ENCODE results near the gene KIF6. TPM values are rescaled to one million over a fixed set of nuclear protein-coding genes. Genes with fewer than 3 reads are reported as not detected.

Gene KIF6
- total RNA-seq, 1 experiment from 2014 or later, result not detected

DNA sequence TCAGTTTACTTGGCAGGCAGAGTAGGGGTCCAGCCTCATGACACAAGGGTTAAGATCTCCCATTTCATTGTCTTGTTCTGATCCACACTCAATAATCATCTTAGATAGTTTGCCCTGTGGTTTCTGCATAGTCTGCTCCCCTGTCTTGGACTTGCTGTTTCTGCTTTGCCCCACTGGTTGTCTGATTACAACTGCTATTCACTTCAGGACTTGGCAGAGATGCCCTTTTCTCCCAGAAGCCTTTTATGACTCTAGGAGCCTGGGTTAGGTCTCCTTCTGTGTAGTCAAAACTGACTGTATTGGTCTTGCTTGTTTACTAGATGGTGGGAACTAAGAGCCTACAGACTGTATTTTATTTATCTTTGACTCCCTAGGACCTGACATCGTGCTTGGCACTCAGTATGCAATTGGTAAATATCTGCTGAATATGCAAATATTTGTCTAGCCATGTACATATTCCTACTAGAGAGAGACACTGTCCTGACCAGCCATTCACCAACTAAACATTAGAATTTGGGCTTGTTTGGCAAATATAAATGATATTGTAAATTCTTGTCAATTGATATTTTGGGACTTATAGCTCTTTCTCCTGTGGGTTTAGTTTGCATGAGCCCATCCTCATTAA lies 236.8 kb downstream of the KIF6 start:
- TF ChIP-seq, protein P1, sequence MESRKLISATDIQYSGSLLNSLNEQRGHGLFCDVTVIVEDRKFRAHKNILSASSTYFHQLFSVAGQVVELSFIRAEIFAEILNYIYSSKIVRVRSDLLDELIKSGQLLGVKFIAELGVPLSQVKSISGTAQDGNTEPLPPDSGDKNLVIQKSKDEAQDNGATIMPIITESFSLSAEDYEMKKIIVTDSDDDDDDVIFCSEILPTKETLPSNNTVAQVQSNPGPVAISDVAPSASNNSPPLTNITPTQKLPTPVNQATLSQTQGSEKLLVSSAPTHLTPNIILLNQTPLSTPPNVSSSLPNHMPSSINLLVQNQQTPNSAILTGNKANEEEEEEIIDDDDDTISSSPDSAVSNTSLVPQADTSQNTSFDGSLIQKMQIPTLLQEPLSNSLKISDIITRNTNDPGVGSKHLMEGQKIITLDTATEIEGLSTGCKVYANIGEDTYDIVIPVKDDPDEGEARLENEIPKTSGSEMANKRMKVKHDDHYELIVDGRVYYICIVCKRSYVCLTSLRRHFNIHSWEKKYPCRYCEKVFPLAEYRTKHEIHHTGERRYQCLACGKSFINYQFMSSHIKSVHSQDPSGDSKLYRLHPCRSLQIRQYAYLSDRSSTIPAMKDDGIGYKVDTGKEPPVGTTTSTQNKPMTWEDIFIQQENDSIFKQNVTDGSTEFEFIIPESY (IDR thresholded peaks at IDR 0.05; ENCODE audit: extremely low read depth, insufficient replicate concordance, low read length), result no peak
- TF ChIP-seq CBX3 (IDR thresholded peaks at IDR 0.05; ENCODE audit: low read depth), result no peak
- TF ChIP-seq SRF (IDR thresholded peaks at IDR 0.05; ENCODE audit: low read depth), result no peak
- TF ChIP-seq ELF1 (IDR thresholded peaks at IDR 0.05; ENCODE audit: borderline replicate concordance, low read depth), result no peak
- no peak for TF ChIP-seq SP1 (IDR thresholded peaks at IDR 0.05; ENCODE audit: low read depth)
- no peak for TF ChIP-seq RAD21 (IDR thresholded peaks at IDR 0.05; ENCODE audit: low read depth)
- no peak for TF ChIP-seq CEBPB (IDR thresholded peaks at IDR 0.05; ENCODE audit: low read depth)
- TF ChIP-seq EZH2 (IDR thresholded peaks at IDR 0.05), result no peak
- no peak for TF ChIP-seq MAX (IDR thresholded peaks at IDR 0.05)
- TF ChIP-seq YY1 (IDR thresholded peaks at IDR 0.05; ENCODE audit: extremely low read depth, insufficient replicate concordance, low read depth, low read length), result no peak
- no peak for TF ChIP-seq ZFX (IDR thresholded peaks at IDR 0.05)
- no peak for TF ChIP-seq JUND (IDR thresholded peaks at IDR 0.05)
- TF ChIP-seq, protein P2, sequence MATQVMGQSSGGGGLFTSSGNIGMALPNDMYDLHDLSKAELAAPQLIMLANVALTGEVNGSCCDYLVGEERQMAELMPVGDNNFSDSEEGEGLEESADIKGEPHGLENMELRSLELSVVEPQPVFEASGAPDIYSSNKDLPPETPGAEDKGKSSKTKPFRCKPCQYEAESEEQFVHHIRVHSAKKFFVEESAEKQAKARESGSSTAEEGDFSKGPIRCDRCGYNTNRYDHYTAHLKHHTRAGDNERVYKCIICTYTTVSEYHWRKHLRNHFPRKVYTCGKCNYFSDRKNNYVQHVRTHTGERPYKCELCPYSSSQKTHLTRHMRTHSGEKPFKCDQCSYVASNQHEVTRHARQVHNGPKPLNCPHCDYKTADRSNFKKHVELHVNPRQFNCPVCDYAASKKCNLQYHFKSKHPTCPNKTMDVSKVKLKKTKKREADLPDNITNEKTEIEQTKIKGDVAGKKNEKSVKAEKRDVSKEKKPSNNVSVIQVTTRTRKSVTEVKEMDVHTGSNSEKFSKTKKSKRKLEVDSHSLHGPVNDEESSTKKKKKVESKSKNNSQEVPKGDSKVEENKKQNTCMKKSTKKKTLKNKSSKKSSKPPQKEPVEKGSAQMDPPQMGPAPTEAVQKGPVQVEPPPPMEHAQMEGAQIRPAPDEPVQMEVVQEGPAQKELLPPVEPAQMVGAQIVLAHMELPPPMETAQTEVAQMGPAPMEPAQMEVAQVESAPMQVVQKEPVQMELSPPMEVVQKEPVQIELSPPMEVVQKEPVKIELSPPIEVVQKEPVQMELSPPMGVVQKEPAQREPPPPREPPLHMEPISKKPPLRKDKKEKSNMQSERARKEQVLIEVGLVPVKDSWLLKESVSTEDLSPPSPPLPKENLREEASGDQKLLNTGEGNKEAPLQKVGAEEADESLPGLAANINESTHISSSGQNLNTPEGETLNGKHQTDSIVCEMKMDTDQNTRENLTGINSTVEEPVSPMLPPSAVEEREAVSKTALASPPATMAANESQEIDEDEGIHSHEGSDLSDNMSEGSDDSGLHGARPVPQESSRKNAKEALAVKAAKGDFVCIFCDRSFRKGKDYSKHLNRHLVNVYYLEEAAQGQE (IDR thresholded peaks at IDR 0.05; ENCODE audit: low read depth), result no peak
- no peak for TF ChIP-seq FOSL1 (IDR thresholded peaks at IDR 0.05; ENCODE audit: low read depth)
- no peak for TF ChIP-seq TCF7L2 (IDR thresholded peaks at IDR 0.05; ENCODE audit: borderline replicate concordance, extremely low read depth, insufficient read depth, insufficient read length)
- TF ChIP-seq SIN3A (IDR thresholded peaks at IDR 0.05; ENCODE audit: low read depth), result no peak
- TF ChIP-seq POLR2AphosphoS5 (IDR thresholded peaks at IDR 0.05; ENCODE audit: low read depth, low read length), result no peak
- Histone ChIP-seq H3K79me2 (ENCODE audit: insufficient read depth, low read length) (no peaks in the 10 kb centered on the region), H3K4me3 (replicated peaks in 1 of 2; ENCODE audit: low read depth in 1 of 2, low read length in 2 of 2) (no peak overlapping the region), H3K27me3 (ENCODE audit: insufficient read depth, low read length) (peaks cover 50% of the 10 kb centered on the region), H3K9me3 (ENCODE audit: control insufficient read depth in 1 of 2, insufficient read depth in 1 of 2, low read depth in 1 of 2, low read length in 2 of 2) (no peaks in the 10 kb centered on the region), H2AFZ (ENCODE audit: low read depth, low read length, poor library complexity, severe bottlenecking) (no peak overlapping the region), H3K9me2 (ENCODE audit: insufficient read depth) (no peaks in the 10 kb centered on the region), H3K36me3 (ENCODE audit: control insufficient read depth in 1 of 2, insufficient read depth in 2 of 2, low read length in 2 of 2) (no peaks in the 10 kb centered on the region), H3K9ac (ENCODE audit: low read length) (no peak overlapping the region), H4K20me1 (ENCODE audit: insufficient read depth) (no peaks in the 10 kb centered on the region), H3K27ac (ENCODE audit: low read depth, low read length) (no peak overlapping the region), H3K4me1 (ENCODE audit: control insufficient read depth in 1 of 2, insufficient read depth in 2 of 2, low read length in 2 of 2) (no peaks in the 10 kb centered on the region), H3K4me2 (ENCODE audit: low read length) (no peak overlapping the region)
- intact Hi-C loops (cut with micrococcal nuclease), result no loop called here
- no peak for DNase-seq (ENCODE audit: low read depth, low spot score)
- ATAC-seq, result no peak
- POLR2A ChIA-PET, result no interaction called here
- no TSS peak for BruUV-seq (replicated peaks)
- RAD21 ChIA-PET (ENCODE audit: low non-redundant PET in 1 of 2, low total read pairs in 2 of 2, uncharacterized antibody in 2 of 2, unreplicated experiment in 2 of 2), result no interaction called here
- CTCF ChIA-PET, result no interaction called here
